ENCODE results near the gene ZFYVE28. TPM values are rescaled to one million over a fixed set of nuclear protein-coding genes. Genes with fewer than 3 reads are reported as not detected.
A peak's percentile ranks its signal among the peaks of the same experiment; 100 is the strongest.

Gene ZFYVE28
- total and polyA plus RNA-seq, 2 of the 8 experiments (the other 6 are each of a cell fraction or from before 2014, with no cell fraction given), result 1.7 to 4.9 TPM

- H2BK12ac ChIP-seq (ENCODE audit: low read depth, low read length), result no peak overlapping the region
- TF ChIP-seq CEBPB (IDR thresholded peaks at IDR 0.05; ENCODE audit: low read depth, low read length), result no peak
- no peak for TF ChIP-seq EP300 (IDR thresholded peaks at IDR 0.05; ENCODE audit: borderline replicate concordance in 1 of 2, low read depth in 2 of 2, low read length in 2 of 2)
- no peak for TF ChIP-seq RAD21 (IDR thresholded peaks at IDR 0.05 in 1 of 2, conservative IDR thresholded peaks at IDR 0.05 in 1 of 2; ENCODE audit: low read depth in 2 of 2, low read length in 2 of 2)
- no peak for TF ChIP-seq SIN3A (conservative IDR thresholded peaks at IDR 0.05 in 1 of 2, IDR thresholded peaks at IDR 0.05 in 1 of 2; ENCODE audit: low read depth in 1 of 2, low read length in 2 of 2)
- no peak for TF ChIP-seq CTBP2 (IDR thresholded peaks at IDR 0.05; ENCODE audit: borderline replicate concordance, insufficient read depth, insufficient read length, low read length)
- no peak overlapping the region for H2AK5ac ChIP-seq (ENCODE audit: low read depth, low read length)
- H3K23ac ChIP-seq (ENCODE audit: insufficient read length), result no peak overlapping the region
- WGBS, 2 experiments (ENCODE audit: extremely low coverage in 1 of 2, insufficient coverage in 1 of 2, insufficient read length in 1 of 2, insufficient replicate concordance in 2 of 2, low coverage in 1 of 2, low lambda C conversion rate in 2 of 2, missing lambda C conversion rate in 1 of 2), result 85% methylated on average over 27 of the region's 29 CpGs; no CpG with 5 or more reads in 1 of the 2 experiments
- no peak overlapping the region for H3K4me2 ChIP-seq (ENCODE audit: insufficient read depth in 1 of 2, low read depth in 2 of 2, low read length in 2 of 2)
- H3K23me2 ChIP-seq (ENCODE audit: low read depth, low read length), result no peaks in the 10 kb centered on the region
- H2BK15ac ChIP-seq (ENCODE audit: low read length), result no peak overlapping the region
- no peak overlapping the region for H2BK120ac ChIP-seq (replicated peaks; ENCODE audit: low read depth, low read length)
- no peaks in the 10 kb centered on the region for H4K20me1 ChIP-seq (replicated peaks in 1 of 2; ENCODE audit: control insufficient read depth in 1 of 2, insufficient read depth in 2 of 2, low read length in 2 of 2)
- no peak overlapping the region for H3K4ac ChIP-seq (replicated peaks; ENCODE audit: insufficient read length, low read depth, low read length)
- CTCF ChIA-PET (ENCODE audit: partially characterized antibody), result interaction anchor here (0.8 to 3.9 kb wide), 8 partner anchors 8 to 31 kb away, joined by 3 to 20 read pairs (median 4); no protein-coding TSS in a partner anchor
- no peak overlapping the region for H2BK20ac ChIP-seq (ENCODE audit: low read length)
- POLR2A ChIA-PET (ENCODE audit: partially characterized antibody), result interaction anchor here (1.2 kb wide), 1 partner anchor 376 kb away, joined by 3 read pairs; no protein-coding TSS in a partner anchor
- H3K14ac ChIP-seq (ENCODE audit: insufficient read length), result no peak overlapping the region
- H4K91ac ChIP-seq (replicated peaks; ENCODE audit: insufficient read length, low read length), result no peak overlapping the region
- H4K5ac ChIP-seq (ENCODE audit: insufficient read length, low read depth, low read length), result no peak overlapping the region
- no peak overlapping the region for H3K56ac ChIP-seq (replicated peaks; ENCODE audit: insufficient read length, low read depth, low read length)
- H3K9ac ChIP-seq (replicated peaks in 1 of 4; ENCODE audit: extremely low read depth in 1 of 4, low read depth in 3 of 4, low read length in 3 of 4), result no peak overlapping the region
- H3K79me1 ChIP-seq (ENCODE audit: low read depth, low read length), result no peaks in the 10 kb centered on the region
- no peak overlapping the region; the same call in 1 of the 2 replicates for H3K18ac ChIP-seq (ENCODE audit: extremely low read depth, low read length)
- H3K79me2 ChIP-seq (ENCODE audit: control insufficient read depth in 1 of 2, insufficient read depth in 2 of 2, low read length in 2 of 2), result no peaks in the 10 kb centered on the region
- H4K8ac ChIP-seq (ENCODE audit: extremely low read depth, insufficient read depth, low read length), result peak overlapping the region; percentile 76; the same call in 1 of the 2 replicates
- H2BK5ac ChIP-seq (ENCODE audit: low read depth, low read length), result no peak overlapping the region
- H3K4me1 ChIP-seq (replicated peaks in 1 of 4; ENCODE audit: control insufficient read depth in 3 of 4, insufficient read depth in 4 of 4, low read length in 3 of 4), result peaks cover 0 to 7% (median 0%) of the 10 kb centered on the region in 4 experiments; a peak in 4 of 7 replicates
- no peak overlapping the region for H3K4me3 ChIP-seq (ENCODE audit: extremely low read depth in 1 of 4, insufficient read depth in 2 of 4, low read depth in 3 of 4, low read length in 4 of 4)
- DNase-seq (ENCODE audit: low read depth in 1 of 2, low spot score in 2 of 2), result no peak
- H3K27me3 ChIP-seq (replicated peaks in 1 of 4; ENCODE audit: control insufficient read depth in 3 of 4, extremely low read depth in 1 of 4, insufficient read depth in 3 of 4, low read length in 3 of 4), result no peaks in the 10 kb centered on the region
- no peaks in the 10 kb centered on the region for H3K36me3 ChIP-seq (ENCODE audit: control insufficient read depth in 2 of 4, insufficient read depth in 4 of 4, low read length in 3 of 4)
- H3K27ac ChIP-seq (ENCODE audit: low read depth, low read length), result no peak overlapping the region
- FAIRE-seq, result no peak
- no peaks in the 10 kb centered on the region for H3K9me3 ChIP-seq (ENCODE audit: insufficient read depth in 2 of 2, low read depth in 1 of 2, low read length in 1 of 2)
- no peak overlapping the region for H2AFZ ChIP-seq (ENCODE audit: low read length)
These were observed 15.3 kb upstream of the ZFYVE28 start for GRCh38 chr4:2433609-2434350.

Data from H1 (cell line).